B cell (primary cell): ENCODE results near the gene SIK3. TPM values are rescaled to one million over a fixed set of nuclear protein-coding genes. Genes with fewer than 3 reads are reported as not detected.

ENCODE experiments used
- ATAC-seq: fragments of 200-7000 bp; cut with Tn5 transposase; one replicate; pipeline ENCODE4 v1.10.0; 2021; ENCODE audit warnings: low read depth, mild to moderate bottlenecking, moderate number of reproducible peaks, moderate library complexity
- CTCF ChIA-PET: fragments of 350-600 bp; sonication (Branson Sonifier 250); formaldehyde crosslinking; loops from one replicate; lab custom pipeline; 2021; ENCODE audit warnings: antibody characterized with exemption, inconsistent platforms; lab: Charles Lee
- POLR2A ChIA-PET: fragments of 350-600 bp; sonication (Branson Sonifier 250); formaldehyde crosslinking; loops from one replicate; lab custom pipeline; 2021; ENCODE audit warnings: antibody characterized with exemption; lab: Charles Lee
- DNase-seq: peaks from one replicate; pipeline ENCODE4 v3.0.0; 2013
- H2AFZ ChIP-seq: 2 replicates; pipeline ENCODE4 v1.6.1; 2012; ENCODE audit warnings: mild to moderate bottlenecking, low read depth, low read length; ENCODE audit not compliant: insufficient read depth, poor library complexity, severe bottlenecking
- H3K27ac ChIP-seq, 2 donors: 1 replicate in 1 of 2; 2 replicates in 1 of 2; pipeline ENCODE4 v1.5.1; 2012 to 2013; ENCODE audit warnings: low read length in 2 of 2, mild to moderate bottlenecking in 2 of 2, moderate library complexity in 1 of 2
- H3K27me3 ChIP-seq, 4 experiments: fragments of 200-600 bp in 1 of 4; sonication (generic) in 1 of 4; replicated peaks in 1 of 4; 1 replicate in 2 of 4; 2 replicates in 2 of 4; pipeline versions ENCODE4 v1.6.1 to v1.7.0; 2013 to 2016; ENCODE audit warnings: low read length in 3 of 4, mild to moderate bottlenecking in 2 of 4, mixed read lengths in 1 of 4, moderate library complexity in 1 of 4; ENCODE audit not compliant: insufficient read depth in 4 of 4, control insufficient read depth in 3 of 4; ENCODE audit errors: control extremely low read depth in 1 of 4
- H3K36me3 ChIP-seq, 2 experiments: replicated peaks in 1 of 2; 1 replicate in 1 of 2; 2 replicates in 1 of 2; pipeline versions ENCODE4 v1.6.1 to v1.7.1; 2013; ENCODE audit warnings: low read length in 1 of 2; ENCODE audit not compliant: insufficient read depth in 2 of 2, control insufficient read depth in 1 of 2; ENCODE audit errors: control extremely low read depth in 1 of 2, extremely low read depth in 1 of 2
- H3K4me1 ChIP-seq, 2 donors: fragments of 200-600 bp in 1 of 2; sonication (generic) in 1 of 2; 1 replicate in 1 of 2; 2 replicates in 1 of 2; pipeline versions ENCODE4 v1.5.1 to v1.6.1; 2013 to 2017; ENCODE audit warnings: low read length in 2 of 2; ENCODE audit not compliant: control insufficient read depth in 2 of 2, insufficient read depth in 2 of 2
- H3K4me2 ChIP-seq: replicated peaks from 2 replicates; pipeline ENCODE3; 2012; ENCODE audit warnings: mild to moderate bottlenecking, low read depth, low read length; ENCODE audit not compliant: poor library complexity, severe bottlenecking
- H3K4me3 ChIP-seq, 5 experiments: fragments of 200-600 bp in 1 of 5; sonication (generic) in 1 of 5; 1 replicate in 3 of 5; 2 replicates in 2 of 5; pipeline versions ENCODE4 v1.5.1 to v1.7.0; 2011 to 2016; ENCODE audit warnings: low read length in 4 of 5, mild to moderate bottlenecking in 4 of 5, low read depth in 2 of 5, control low read depth in 1 of 5, moderate library complexity in 1 of 5; ENCODE audit not compliant: insufficient read depth in 1 of 5; ENCODE audit errors: control extremely low read depth in 1 of 5, extremely low read depth in 1 of 5
- H3K79me2 ChIP-seq: fragments of 200-600 bp; sonication (generic); one replicate; pipeline ENCODE4 v1.6.0; 2016; ENCODE audit warnings: low read length; ENCODE audit not compliant: control insufficient read depth, insufficient read depth
- H3K9ac ChIP-seq: fragments of 200-600 bp; sonication (generic); 2 replicates; pipeline ENCODE4 v1.6.1; 2017; ENCODE audit warnings: mild to moderate bottlenecking, low read length, moderate library complexity
- H3K9me3 ChIP-seq, 3 donors: one replicate each; pipeline versions ENCODE4 v1.6.1 to v1.7.1; 2013; ENCODE audit warnings: low read length in 2 of 3; ENCODE audit not compliant: control insufficient read depth in 2 of 3, insufficient read depth in 1 of 3; ENCODE audit errors: control extremely low read depth in 1 of 3
- H4K20me1 ChIP-seq: 2 replicates; pipeline ENCODE4 v1.6.0; 2012; ENCODE audit warnings: mild to moderate bottlenecking, low read length; ENCODE audit not compliant: insufficient read depth, control insufficient read depth, poor library complexity, severe bottlenecking
- H3K27ac Mint-ChIP-seq: one replicate; pipeline ENCODE4 v1.8.0; 2021; ENCODE audit warnings: mixed read lengths
- H3K27me3 Mint-ChIP-seq: one replicate; pipeline ENCODE4 v1.8.0; 2021; ENCODE audit warnings: mixed read lengths
- H3K4me1 Mint-ChIP-seq: one replicate; pipeline ENCODE4 v1.8.0; 2021; ENCODE audit warnings: mixed read lengths
- H3K4me3 Mint-ChIP-seq: one replicate; pipeline ENCODE4 v1.8.0; 2021; ENCODE audit warnings: mixed read lengths
- H3K9me3 Mint-ChIP-seq: one replicate; pipeline ENCODE4 v1.8.0; 2022; ENCODE audit warnings: mixed read lengths; ENCODE audit not compliant: insufficient read depth
- CTCF ChIP-seq: fragments of 200-600 bp; IDR thresholded peaks from one replicate; pipeline ENCODE4 v1.8.0; 2022; ENCODE audit warnings: antibody characterized with exemption, mild to moderate bottlenecking
- EZH2 ChIP-seq: IDR thresholded peaks from 2 replicates; pipeline ENCODE4 v1.6.1; 2012; ENCODE audit warnings: borderline replicate concordance, low read depth, mild to moderate bottlenecking, moderate library complexity, low read length; ENCODE audit not compliant: insufficient read depth, poor library complexity, severe bottlenecking
- WGBS: methylation state at CpG from one replicate; pipeline ENCODE4 v1.1.5; 2013; ENCODE audit warnings: missing lambda C conversion rate; ENCODE audit not compliant: insufficient coverage; 5-methylcytosine and 5-hydroxymethylcytosine counted together
- intact Hi-C: fragments of 100-400 bp; cut with micrococcal nuclease; formaldehyde crosslinking; loops from one replicate; pipeline ENCODE4 v1.10.0; 2022
- polyA plus RNA-seq: library from polyadenylated mRNA; depleted of rRNA; stranded (reverse); fragments of >200 nt; gene quantifications from 2 replicates; pipeline ENCODE4 v1.2.3, GENCODE V29; 2012
- total RNA-seq, 2 donors: library from RNA; stranded (reverse); fragments of 120-200 nt in 1 of 2; gene quantifications; 1 replicate in 1 of 2; 2 replicates in 1 of 2; pipeline versions ENCODE4 v1.2.3 to v1.2.4, GENCODE V29; 2013 to 2022

The SIK3 gene
- total and polyA plus RNA-seq, 2 donors (not counting 1 experiment from before 2014, with no cell fraction given), result 36.5 to 180 TPM

- CTCF ChIA-PET, result interaction anchor here (0.8 to 1.5 kb wide), 3 partner anchors 23 to 248 kb away, joined by 3 read pairs; no protein-coding TSS in a partner anchor
- H3K9me3 Mint-ChIP-seq, result no peaks in the 10 kb centered on the region
Measured at GRCh38 chr11:117127171-117127901, 29.1 kb upstream of the SIK3 start.

More at GRCh38 chr11:117127171-117127901, 29.1 kb upstream of the SIK3 start:
- no peaks in the 10 kb centered on the region for H3K79me2 ChIP-seq
- Mint-ChIP-seq H3K4me3 (no peak overlapping the region), H3K27ac (no peak overlapping the region), H3K27me3 (no peaks in the 10 kb centered on the region), H3K4me1 (peaks cover 8% of the 10 kb centered on the region)
- H3K4me3 ChIP-seq, result no peak overlapping the region
- no peak overlapping the region for H3K27ac ChIP-seq
- no peak for DNase-seq
- no peaks in the 10 kb centered on the region for H3K27me3 ChIP-seq
- no peak for TF ChIP-seq EZH2
- no peak for TF ChIP-seq CTCF
- 93% methylated on average over 4 of the region's 6 CpGs for WGBS
- POLR2A ChIA-PET, result interaction anchor here (0.7 kb wide), 1 partner anchor 19 kb away, joined by 7 read pairs; no protein-coding TSS in a partner anchor
- H3K4me1 ChIP-seq, result no peaks in the 10 kb centered on the region
- no peak for ATAC-seq
- no peak overlapping the region for H2AFZ ChIP-seq
- no peaks in the 10 kb centered on the region for H3K9me3 ChIP-seq
- no peak overlapping the region for H3K4me2 ChIP-seq
- intact Hi-C loops, result no loop called here
- H4K20me1 ChIP-seq, result no peaks in the 10 kb centered on the region
- no peaks in the 10 kb centered on the region for H3K36me3 ChIP-seq
- no peak overlapping the region for H3K9ac ChIP-seq
